Thyroid gland (tissue), 4 donors: ENCODE measurements around the gene ANK3. TPM values are rescaled to one million over a fixed set of nuclear protein-coding genes. Genes with fewer than 3 reads are reported as not detected.

Experiments used
- DNase-seq, 2 donors: peaks; one replicate each; pipeline ENCODE4 v3.0.0-alpha.2; 2019
- H3K27ac ChIP-seq, 3 donors: fragments of 200-600 bp; sonication (generic); 1 replicate in 2 of 3; 2 replicates in 1 of 3; pipeline ENCODE4 v1.5.1; 2016 to 2019; ENCODE audit warnings: mild to moderate bottlenecking in 1 of 3, moderate library complexity in 1 of 3
- H3K27me3 ChIP-seq: fragments of 200-600 bp; sonication (generic); one replicate; pipeline ENCODE4 v1.5.1; 2019
- H3K36me3 ChIP-seq, 2 donors: fragments of 200-600 bp; sonication (generic); one replicate each; pipeline ENCODE4 v1.5.1; 2016 to 2019
- H3K4me1 ChIP-seq, 2 donors: fragments of 200-600 bp; sonication (generic); one replicate each; pipeline ENCODE4 v1.5.1; 2017 to 2019
- H3K4me3 ChIP-seq, 3 donors: fragments of 200-600 bp; sonication (generic); replicated peaks in 1 of 3; 1 replicate in 2 of 3; 2 replicates in 1 of 3; pipeline ENCODE4 v1.5.1; 2016; ENCODE audit warnings: mild to moderate bottlenecking in 1 of 3
- H3K9me3 ChIP-seq: fragments of 200-600 bp; sonication (generic); one replicate; pipeline ENCODE4 v1.5.1; 2017
- CTCF ChIP-seq, 6 experiments: fragments of 200-600 bp in 3 of 6; fragments of 450-650 bp in 3 of 6; sonication (generic) in 3 of 6; IDR thresholded peaks; one replicate each; pipeline ENCODE4 v1.5.1; 2016 to 2019; ENCODE audit warnings: antibody characterized with exemption in 6 of 6, mild to moderate bottlenecking in 2 of 6, inconsistent platforms in 1 of 6, moderate library complexity in 1 of 6
- POLR2A ChIP-seq, 2 donors: fragments of 450-650 bp; IDR thresholded peaks; one replicate each; pipeline ENCODE4 v1.6.1; 2017; ENCODE audit warnings: antibody characterized with exemption in 2 of 2, mild to moderate bottlenecking in 2 of 2, moderate library complexity in 1 of 2
- WGBS, 2 donors: methylation state at CpG; one replicate each; pipeline ENCODE4 v1.1.5; 2017; 5-methylcytosine and 5-hydroxymethylcytosine counted together
- intact Hi-C: fragments of 100-400 bp; cut with DNase I; formaldehyde crosslinking; loops from one replicate; pipeline ENCODE4 v1.15.1; 2023
- total RNA-seq, 4 donors: library from RNA; depleted of rRNA; stranded (reverse); fragments of >200 nt; gene quantifications; one replicate each; pipeline ENCODE4 v1.2.3, GENCODE V29; 2016

Gene ANK3
- total RNA-seq, 4 donors from 2014 or later, result 56.6 to 118 (median 115) TPM

GRCh38 chr10:60253484-60253883, 136.2 kb downstream of the ANK3 start:
- intact Hi-C loops, result no loop called here
- Histone ChIP-seq H3K9me3 (no peaks in the 10 kb centered on the region), H3K27me3 (no peaks in the 10 kb centered on the region), H3K36me3 (no peaks in the 10 kb centered on the region), H3K4me1 (no peaks in the 10 kb centered on the region), H3K4me3 (no peak overlapping the region), H3K27ac (no peak overlapping the region)
- TF ChIP-seq POLR2A (IDR thresholded peaks at IDR 0.05) (no peak), CTCF (IDR thresholded peaks at IDR 0.05) (no peak)
- DNase-seq, result no peak

GRCh38 chr10:60252688-60253087, 137.0 kb downstream of the ANK3 start:
- 81 to 99% methylated on average over 4 of the region's 4 CpGs for WGBS, 2 donors
- no peak for DNase-seq
- no peak for TF ChIP-seq CTCF (IDR thresholded peaks at IDR 0.05)
- TF ChIP-seq POLR2A (IDR thresholded peaks at IDR 0.05), result no peak
- Histone ChIP-seq H3K27ac (no peak overlapping the region), H3K36me3 (no peaks in the 10 kb centered on the region), H3K9me3 (no peaks in the 10 kb centered on the region), H3K4me3 (no peak overlapping the region), H3K27me3 (no peaks in the 10 kb centered on the region), H3K4me1 (no peaks in the 10 kb centered on the region)
- intact Hi-C loops, result no loop called here

GRCh38 chr10:60246382-60246781, 143.3 kb downstream of the ANK3 start:
- no peak for DNase-seq
- Histone ChIP-seq H3K27ac (no peak overlapping the region), H3K4me1 (no peaks in the 10 kb centered on the region), H3K4me3 (no peak overlapping the region), H3K36me3 (no peaks in the 10 kb centered on the region), H3K9me3 (no peaks in the 10 kb centered on the region), H3K27me3 (no peaks in the 10 kb centered on the region)
- 44 to 57% methylated on average over 1 of the region's 1 CpG for WGBS, 2 donors
- intact Hi-C loops, result no loop called here
- TF ChIP-seq CTCF (IDR thresholded peaks at IDR 0.05), result no peak
- TF ChIP-seq POLR2A (IDR thresholded peaks at IDR 0.05), result no peak

GRCh38 chr10:60239228-60239627, 150.4 kb downstream of the ANK3 start:
- H3K27ac ChIP-seq, result no peak overlapping the region
- 92 to 95% methylated on average over 1 of the region's 1 CpG for WGBS, 2 donors
- no peak for DNase-seq
- H3K36me3 ChIP-seq, result no peaks in the 10 kb centered on the region
- peaks cover 22 to 36% of the 10 kb centered on the region in 2 donors for H3K4me1 ChIP-seq
- H3K9me3 ChIP-seq, result no peaks in the 10 kb centered on the region
- intact Hi-C loops, result no loop called here
- H3K4me3 ChIP-seq, result no peak overlapping the region
- no peak for TF ChIP-seq POLR2A (IDR thresholded peaks at IDR 0.05)
- TF ChIP-seq CTCF (IDR thresholded peaks at IDR 0.05), result no peak
- no peaks in the 10 kb centered on the region for H3K27me3 ChIP-seq

GRCh38 chr10:60238759-60239100, 150.9 kb downstream of the ANK3 start:
- TF ChIP-seq CTCF (IDR thresholded peaks at IDR 0.05), result no peak
- TF ChIP-seq POLR2A (IDR thresholded peaks at IDR 0.05), result no peak
- H3K27ac ChIP-seq, result no peak overlapping the region
- no peak overlapping the region for H3K4me3 ChIP-seq
- H3K9me3 ChIP-seq, result no peaks in the 10 kb centered on the region
- intact Hi-C loops, result no loop called here
- H3K4me1 ChIP-seq, result peaks cover 22 to 36% of the 10 kb centered on the region in 2 donors
- no peak for DNase-seq
- H3K36me3 ChIP-seq, result no peaks in the 10 kb centered on the region
- no peaks in the 10 kb centered on the region for H3K27me3 ChIP-seq
